Liver (tissue), 3 donors: ENCODE results near the gene POLN.

ENCODE experiments used
- CTCF ChIP-seq: fragments of 150-350 bp; IDR thresholded peaks from 2 replicates; pipeline ENCODE4 v1.5.1; 2017; ENCODE audit warnings: improper control_type of control experiment, low read depth, low read length; ENCODE audit not compliant: missing input control
- JUND ChIP-seq, 2 donors: IDR thresholded peaks; 2 replicates each; pipeline ENCODE4 v1.6.1; 2016; ENCODE audit warnings: antibody characterized with exemption in 2 of 2
- MAX ChIP-seq: IDR thresholded peaks from 2 replicates; pipeline ENCODE4 v1.6.1; 2016; ENCODE audit warnings: antibody characterized with exemption
- RAD21 ChIP-seq, 2 donors: IDR thresholded peaks; 2 replicates each; pipeline ENCODE4 v1.6.1; 2016; ENCODE audit warnings: antibody characterized with exemption in 2 of 2, mild to moderate bottlenecking in 2 of 2
- REST ChIP-seq: IDR thresholded peaks from 2 replicates; pipeline ENCODE4 v1.6.1; 2016; ENCODE audit warnings: antibody characterized with exemption, mild to moderate bottlenecking
- SP1 ChIP-seq: IDR thresholded peaks from 2 replicates; pipeline ENCODE4 v1.6.1; 2018; ENCODE audit warnings: antibody characterized with exemption, mild to moderate bottlenecking
- TAF1 ChIP-seq: conservative IDR thresholded peaks from 2 replicates; pipeline ENCODE4 v1.6.1; 2016; ENCODE audit warnings: antibody characterized with exemption, mild to moderate bottlenecking
- donor health status: healthy.
- donor health status: healthy.

- TF ChIP-seq CTCF: no peak
- no peak for TF ChIP-seq SP1
- no peak for TF ChIP-seq REST
- TF ChIP-seq MAX: no peak
- no peak for TF ChIP-seq TAF1
- no peak for TF ChIP-seq RAD21 (IDR thresholded peaks at IDR 0.05)
- TF ChIP-seq JUND (IDR thresholded peaks at IDR 0.05): no peak
These were observed 106.8 kb downstream of the POLN start for GRCh38 chr4:2135083-2135482.
